Activated B cell treated with CpG ODN at 0.5 μM for 24 hours (primary cell): ENCODE measurements around the gene MNT. TPM values are rescaled to one million over a fixed set of nuclear protein-coding genes. Genes with fewer than 3 reads are reported as not detected.

ENCODE experiments used
- ATAC-seq: fragments of 200-7000 bp; cut with Tn5 transposase; one replicate; pipeline ENCODE4 v1.10.0; 2021; ENCODE audit warnings: low read depth, mild to moderate bottlenecking, moderate library complexity
- CTCF ChIA-PET: fragments of 350-600 bp; sonication (Branson Sonifier 250); formaldehyde crosslinking; loops from one replicate; lab custom pipeline; 2021; ENCODE audit warnings: antibody characterized with exemption; lab: Charles Lee
- POLR2A ChIA-PET: fragments of 350-600 bp; sonication (Branson Sonifier 250); formaldehyde crosslinking; loops from one replicate; lab custom pipeline; 2021; ENCODE audit warnings: antibody characterized with exemption; lab: Charles Lee
- DNase-seq: peaks from one replicate; pipeline ENCODE4 v3.0.0; 2022
- H3K27ac Mint-ChIP-seq: one replicate; pipeline ENCODE4 v1.8.0; 2020; ENCODE audit warnings: mixed read lengths
- H3K27me3 Mint-ChIP-seq: one replicate; pipeline ENCODE4 v1.8.0; 2021; ENCODE audit warnings: mixed read lengths
- H3K36me3 Mint-ChIP-seq: one replicate; pipeline ENCODE4 v1.8.0; 2021; ENCODE audit warnings: low read depth, mixed read lengths
- H3K4me1 Mint-ChIP-seq: one replicate; pipeline ENCODE4 v1.8.0; 2021; ENCODE audit warnings: mixed read lengths
- H3K4me3 Mint-ChIP-seq: one replicate; pipeline ENCODE4 v1.8.0; 2020; ENCODE audit warnings: mild to moderate bottlenecking, mixed read lengths
- H3K9me3 Mint-ChIP-seq: one replicate; pipeline ENCODE4 v1.8.0; 2020; ENCODE audit warnings: mixed read lengths
- CTCF ChIP-seq: fragments of 200-600 bp; IDR thresholded peaks from one replicate; pipeline ENCODE4 v1.8.0; 2022; ENCODE audit warnings: antibody characterized with exemption, mild to moderate bottlenecking
- intact Hi-C: fragments of 100-400 bp; cut with micrococcal nuclease; formaldehyde crosslinking; loops from one replicate; pipeline ENCODE4 v1.15.1; 2024
- total RNA-seq: library from RNA; stranded (reverse); gene quantifications from 2 replicates; pipeline ENCODE4 v1.2.3, GENCODE V29; 2022

Gene MNT
- total RNA-seq, 1 donor from 2014 or later = 31.3 TPM

- ATAC-seq (no peak), DNase-seq (no peak)
- no peak overlapping the region for H3K27ac Mint-ChIP-seq
- intact Hi-C loops = no loop called here
- no peaks in the 10 kb centered on the region for H3K27me3 Mint-ChIP-seq
- H3K9me3 Mint-ChIP-seq = no peaks in the 10 kb centered on the region
- H3K4me3 Mint-ChIP-seq = no peak overlapping the region
- TF ChIP-seq CTCF = no peak
- H3K4me1 Mint-ChIP-seq = peaks cover 14% of the 10 kb centered on the region
- ChIA-PET POLR2A (interaction anchor here (1.2 kb wide), 1 partner anchor 82 kb away, joined by 3 read pairs; no protein-coding TSS in a partner anchor), CTCF (interaction anchor here (9.3 kb wide), 1 partner anchor 29 kb away, joined by 520 read pairs; no protein-coding TSS in a partner anchor)
- peaks cover 27% of the 10 kb centered on the region for H3K36me3 Mint-ChIP-seq
Measured at GRCh38 chr17:2386400-2387085, 14.3 kb downstream of the MNT start.

- intact Hi-C loops = no loop called here
- no peak for TF ChIP-seq CTCF
Measured at GRCh38 chr17:2385240-2386210, 15.3 kb downstream of the MNT start.

GRCh38 chr17:2384439-2385127, 16.3 kb downstream of the MNT start:
- no peaks in the 10 kb centered on the region for H3K9me3 Mint-ChIP-seq
- H3K4me1 Mint-ChIP-seq = no peaks in the 10 kb centered on the region
- H3K27me3 Mint-ChIP-seq = no peaks in the 10 kb centered on the region
- TF ChIP-seq CTCF = no peak
- DNase-seq = no peak
- intact Hi-C loops = no loop called here
- peaks cover 37% of the 10 kb centered on the region for H3K36me3 Mint-ChIP-seq
- H3K4me3 Mint-ChIP-seq = no peak overlapping the region
- H3K27ac Mint-ChIP-seq = no peak overlapping the region
- ChIA-PET POLR2A (no interaction called here), CTCF (interaction anchor here (3.9 to 9.3 kb wide), 2 partner anchors 16 to 31 kb away, joined by 45 to 520 read pairs; partner anchors contain the start of gene MNT)
- ATAC-seq = no peak

More at GRCh38 chr17:2385240-2386210, 15.3 kb downstream of the MNT start:
- CTCF ChIA-PET = interaction anchor here (9.3 kb wide), 1 partner anchor 30 kb away, joined by 520 read pairs; no protein-coding TSS in a partner anchor
- POLR2A ChIA-PET = interaction anchor here (1.2 kb wide), 1 partner anchor 81 kb away, joined by 3 read pairs; no protein-coding TSS in a partner anchor
- Mint-ChIP-seq H3K4me1 (peaks cover 6% of the 10 kb centered on the region), H3K4me3 (no peak overlapping the region), H3K27me3 (no peaks in the 10 kb centered on the region), H3K27ac (no peak overlapping the region), H3K9me3 (no peaks in the 10 kb centered on the region), H3K36me3 (peaks cover 34% of the 10 kb centered on the region)
- DNase-seq (no peak), ATAC-seq (no peak)

- intact Hi-C loops = loop anchor here (2.0 kb wide), 2 partner anchors 291 to 629 kb away; no protein-coding TSS in a partner anchor
- H3K9me3 Mint-ChIP-seq = no peaks in the 10 kb centered on the region
- H3K27me3 Mint-ChIP-seq = no peaks in the 10 kb centered on the region
- no peak overlapping the region for H3K27ac Mint-ChIP-seq
- CTCF ChIA-PET = interaction anchor here (1.4 to 9.3 kb wide), 6 partner anchors 9 to 291 kb away, joined by 3 to 520 read pairs (median 28); partner anchors contain the start of gene MNT
- H3K36me3 Mint-ChIP-seq = peaks cover 39% of the 10 kb centered on the region
- DNase-seq = no peak
- ATAC-seq = no peak
- H3K4me1 Mint-ChIP-seq = no peaks in the 10 kb centered on the region
- no peak for TF ChIP-seq CTCF
- POLR2A ChIA-PET = interaction anchor here (0.8 to 2.0 kb wide), 3 partner anchors 9 to 18 kb away, joined by 4 to 18 read pairs (median 14); partner anchors contain the start of gene MNT
- no peak overlapping the region for H3K4me3 Mint-ChIP-seq
Measured at GRCh38 chr17:2383628-2384167, 17.2 kb downstream of the MNT start.
